ENCODE measurements around the gene MAP3K21. TPM values are rescaled to one million over a fixed set of nuclear protein-coding genes. Genes with fewer than 3 reads are reported as not detected.

The MAP3K21 gene
- total RNA-seq, 1 experiment from 2014 or later = 1.4 TPM

DNA sequence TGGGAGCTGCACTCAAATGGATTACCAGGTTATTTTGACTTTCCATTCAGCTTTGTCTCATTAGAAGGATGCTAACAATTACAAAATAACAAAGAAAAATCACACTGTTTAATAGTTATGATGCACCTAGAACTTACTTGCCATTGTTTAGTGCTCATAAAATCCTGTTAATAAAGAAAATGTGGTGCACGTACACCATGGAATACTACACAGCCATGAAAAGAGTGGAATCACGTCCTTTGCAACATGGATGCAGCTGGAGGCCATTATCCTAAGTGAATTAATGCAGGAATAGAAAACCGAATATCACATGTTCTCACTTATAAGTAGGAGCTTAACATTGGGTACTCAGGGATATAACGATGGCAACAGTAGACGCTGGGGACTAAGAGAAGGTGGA, 19.8 kb downstream of the MAP3K21 start:
- in situ Hi-C loops (cut with HindIII; ENCODE audit: low pct_unique_long_range_greater_than_20kb, low sequenced_read_pairs) = no loop called here
- DNase-seq (ENCODE audit: low read depth, low spot score) = no peak

DNA sequence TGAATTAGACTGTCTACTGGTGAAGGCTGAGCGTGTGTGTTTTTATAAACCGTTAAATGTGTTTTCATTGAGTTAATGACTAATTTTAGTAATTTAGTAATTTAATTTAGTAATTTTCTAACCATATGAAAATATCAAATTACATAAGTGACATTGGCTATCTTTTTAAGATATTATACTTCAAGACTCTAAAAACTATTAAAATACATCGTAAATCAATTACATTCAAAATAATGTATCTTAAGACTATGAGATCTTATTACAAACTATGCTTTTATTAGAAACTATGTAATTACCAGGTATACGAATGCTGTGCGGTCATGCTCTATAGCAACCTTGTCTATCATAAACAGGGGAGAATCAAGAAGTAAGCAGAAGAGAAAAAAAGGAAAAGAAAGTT, 21.6 kb downstream of the MAP3K21 start:
- DNase-seq (ENCODE audit: low read depth, low spot score) = no peak
- in situ Hi-C loops (cut with HindIII; ENCODE audit: low pct_unique_long_range_greater_than_20kb, low sequenced_read_pairs) = no loop called here

DNA sequence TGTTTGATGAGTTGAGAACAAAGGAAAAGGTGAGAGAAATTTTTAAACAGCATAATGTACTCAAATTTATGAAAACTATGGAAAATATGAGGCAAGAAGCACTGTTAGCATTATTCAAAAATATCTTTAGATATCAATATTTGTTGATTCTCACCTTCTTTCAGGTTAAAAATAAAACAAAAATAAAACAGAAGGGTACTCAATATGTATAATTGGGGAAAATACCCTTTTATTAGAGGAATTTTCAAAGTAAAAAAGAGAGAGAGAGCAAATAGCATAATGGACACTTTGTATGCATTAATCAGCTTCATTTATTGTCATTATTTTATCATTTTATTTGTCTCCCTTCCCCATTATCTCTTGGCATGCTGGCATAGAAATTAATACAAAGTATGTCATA, 27.5 kb downstream of the MAP3K21 start:
- in situ Hi-C loops (cut with HindIII; ENCODE audit: low pct_unique_long_range_greater_than_20kb, low sequenced_read_pairs) = no loop called here
- DNase-seq (ENCODE audit: low read depth, low spot score) = no peak

- DNase-seq (ENCODE audit: low read depth, low spot score) = no peak
- in situ Hi-C loops (cut with HindIII; ENCODE audit: low pct_unique_long_range_greater_than_20kb, low sequenced_read_pairs) = no loop called here
Measured at GRCh38 chr1:233355841-233356704, 28.5 kb downstream of the MAP3K21 start.

- no peak for DNase-seq (ENCODE audit: low read depth, low spot score)
- in situ Hi-C loops (cut with HindIII; ENCODE audit: low pct_unique_long_range_greater_than_20kb, low sequenced_read_pairs) = no loop called here
Measured at GRCh38 chr1:233356705-233356987, 29.1 kb downstream of the MAP3K21 start.

DNA sequence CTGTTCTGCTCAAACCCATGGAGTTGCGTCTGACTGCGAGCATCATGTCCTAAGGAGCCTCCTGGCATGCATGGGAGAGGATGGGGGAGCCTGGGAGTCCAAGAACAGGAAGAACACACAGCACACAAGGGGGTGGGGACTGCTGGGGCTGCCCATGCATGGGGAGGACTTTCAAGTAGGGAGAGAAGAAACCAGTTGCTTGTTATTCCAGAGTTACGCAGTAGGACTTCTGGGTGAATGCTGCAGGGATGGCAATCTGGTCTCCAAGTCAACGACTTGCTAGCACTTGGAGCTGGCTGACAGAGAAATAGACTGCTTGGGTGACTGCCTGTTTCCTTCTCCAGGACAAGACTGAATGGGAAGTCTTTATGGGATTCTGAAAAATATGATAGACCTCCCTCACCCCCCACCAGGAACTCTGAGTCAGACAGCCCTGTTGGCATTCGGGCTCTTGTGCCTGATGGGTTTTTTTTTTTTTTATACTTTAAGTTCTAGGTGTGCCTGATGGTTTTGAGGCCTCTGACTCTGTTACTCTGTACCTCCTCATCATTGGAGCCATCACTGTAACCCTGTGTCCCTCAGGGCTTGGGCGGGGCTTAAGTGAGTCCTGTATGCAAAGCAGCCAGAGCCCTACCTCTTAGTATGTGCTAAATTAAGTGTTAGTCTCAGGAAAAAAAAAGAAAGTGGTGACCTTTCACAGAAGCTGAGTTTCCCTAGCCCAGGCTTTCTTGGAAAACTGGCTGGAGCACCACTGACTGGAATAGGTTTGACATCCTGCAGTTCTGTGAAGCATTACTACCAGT, 30.3 kb downstream of the MAP3K21 start:
- in situ Hi-C loops (cut with HindIII; ENCODE audit: low pct_unique_long_range_greater_than_20kb, low sequenced_read_pairs) = no loop called here
- no peak for DNase-seq (ENCODE audit: low read depth, low spot score)

GRCh38 chr1:233359431-233359830, 31.9 kb downstream of the MAP3K21 start:
- DNase-seq (ENCODE audit: low read depth, low spot score) = no peak
- in situ Hi-C loops (cut with HindIII; ENCODE audit: low pct_unique_long_range_greater_than_20kb, low sequenced_read_pairs) = no loop called here

DNA sequence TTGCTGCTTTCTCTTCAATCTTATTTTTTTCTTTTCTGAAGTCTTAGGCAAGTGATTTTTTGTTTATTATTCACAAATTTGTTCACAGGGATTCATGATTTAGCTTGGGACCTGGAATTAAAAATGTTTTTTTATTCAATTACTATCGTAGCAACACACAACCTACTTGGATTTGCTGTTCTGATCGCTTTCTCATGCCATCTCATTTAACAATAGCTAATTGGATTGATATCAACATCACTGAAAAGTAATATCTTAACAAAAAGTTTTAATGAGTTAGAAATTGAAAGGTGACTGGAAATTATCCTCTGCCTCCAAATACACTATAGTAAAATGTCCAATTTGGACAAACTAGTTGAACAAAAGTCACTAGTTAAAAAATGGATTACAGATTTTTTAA, 32.4 kb downstream of the MAP3K21 start:
- DNase-seq (ENCODE audit: low read depth, low spot score) = no peak
- in situ Hi-C loops (cut with HindIII; ENCODE audit: low pct_unique_long_range_greater_than_20kb, low sequenced_read_pairs) = no loop called here

GRCh38 chr1:233360525-233361102, 33.1 kb downstream of the MAP3K21 start:
- DNase-seq (ENCODE audit: low read depth, low spot score) = no peak
- in situ Hi-C loops (cut with HindIII; ENCODE audit: low pct_unique_long_range_greater_than_20kb, low sequenced_read_pairs) = no loop called here

- in situ Hi-C loops (cut with HindIII; ENCODE audit: low pct_unique_long_range_greater_than_20kb, low sequenced_read_pairs) = no loop called here
- no peak for DNase-seq (ENCODE audit: low read depth, low spot score)
Measured at GRCh38 chr1:233361876-233362275, 34.4 kb downstream of the MAP3K21 start.

- in situ Hi-C loops (cut with HindIII; ENCODE audit: low pct_unique_long_range_greater_than_20kb, low sequenced_read_pairs) = no loop called here
- DNase-seq (ENCODE audit: low read depth, low spot score) = no peak
Measured at GRCh38 chr1:233362743-233363142, 35.2 kb downstream of the MAP3K21 start.

- DNase-seq (ENCODE audit: low read depth, low spot score) = no peak
- in situ Hi-C loops (cut with HindIII; ENCODE audit: low pct_unique_long_range_greater_than_20kb, low sequenced_read_pairs) = no loop called here
Measured at GRCh38 chr1:233364026-233364425, 36.5 kb downstream of the MAP3K21 start.

- in situ Hi-C loops (cut with HindIII; ENCODE audit: low pct_unique_long_range_greater_than_20kb, low sequenced_read_pairs) = no loop called here
- peak; percentile 37 for DNase-seq (ENCODE audit: low read depth, low spot score)
Measured at GRCh38 chr1:233364695-233365539, 37.4 kb downstream of the MAP3K21 start.

GRCh38 chr1:233366575-233366974, 39.1 kb downstream of the MAP3K21 start:
- no peak for DNase-seq (ENCODE audit: low read depth, low spot score)
- in situ Hi-C loops (cut with HindIII; ENCODE audit: low pct_unique_long_range_greater_than_20kb, low sequenced_read_pairs) = no loop called here

- in situ Hi-C loops (cut with HindIII; ENCODE audit: low pct_unique_long_range_greater_than_20kb, low sequenced_read_pairs) = no loop called here
- no peak for DNase-seq (ENCODE audit: low read depth, low spot score)
Measured at GRCh38 chr1:233367057-233367803, 39.7 kb downstream of the MAP3K21 start.

DNA sequence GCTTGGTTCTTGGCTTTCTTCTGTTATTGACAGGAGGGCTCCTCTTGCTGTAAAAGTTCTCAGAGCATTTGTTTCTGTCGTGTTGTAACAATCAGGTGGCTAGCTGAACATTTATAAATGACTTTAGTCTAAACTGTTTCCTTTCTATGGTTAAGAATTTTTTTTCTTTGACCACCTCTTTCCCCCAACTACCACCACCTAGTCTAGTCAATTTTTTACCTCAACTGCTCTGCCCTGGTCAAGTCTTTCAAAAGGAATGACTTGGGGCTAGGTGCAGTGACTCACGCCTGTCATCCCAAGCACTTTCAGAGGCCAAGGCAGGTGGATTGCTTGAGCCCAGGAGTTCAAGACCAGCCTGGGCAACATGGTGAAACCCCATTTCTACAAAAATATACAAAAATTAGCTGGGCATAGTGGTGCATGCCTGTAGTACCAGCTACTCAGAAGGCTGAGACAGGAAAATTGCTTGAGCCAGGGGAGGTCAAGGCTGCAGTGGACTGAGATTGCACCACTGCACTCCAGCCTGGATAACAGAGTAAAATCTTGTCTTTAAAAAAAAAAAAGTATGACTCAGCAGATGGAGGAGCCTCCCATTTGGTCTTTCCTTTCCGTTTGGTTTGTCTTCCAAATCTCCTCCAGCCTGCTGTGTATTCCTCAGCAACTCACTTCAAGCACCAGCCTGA, 40.7 kb downstream of the MAP3K21 start:
- in situ Hi-C loops (cut with HindIII; ENCODE audit: low pct_unique_long_range_greater_than_20kb, low sequenced_read_pairs) = no loop called here
- no peak for DNase-seq (ENCODE audit: low read depth, low spot score)

DNA sequence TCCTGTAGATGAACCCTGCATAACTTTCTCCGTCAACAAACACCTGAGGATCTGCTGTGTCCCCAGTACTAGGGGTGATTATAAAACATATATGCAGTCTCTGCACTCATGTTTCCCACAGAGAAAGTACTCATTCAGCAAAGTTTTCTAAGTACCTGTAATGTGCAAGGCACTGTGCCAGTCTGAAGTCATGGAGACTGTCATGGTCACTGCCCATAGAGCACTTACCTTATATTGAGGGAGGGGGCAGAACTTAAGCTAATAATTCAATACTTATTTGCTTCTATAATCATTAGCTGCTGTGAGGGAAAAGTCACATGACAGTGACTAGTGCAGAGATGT, 41.2 kb downstream of the MAP3K21 start:
- DNase-seq (ENCODE audit: low read depth, low spot score) = no peak
- in situ Hi-C loops (cut with HindIII; ENCODE audit: low pct_unique_long_range_greater_than_20kb, low sequenced_read_pairs) = no loop called here
